Liver (tissue), 3 donors: Measurements from ENCODE around the gene CYLC1.

Source experiments
- EGR1 ChIP-seq, 2 donors: IDR thresholded peaks; 2 replicates each; pipeline ENCODE4 v1.6.1; 2016 to 2018; ENCODE audit warnings: antibody characterized with exemption in 2 of 2, low read depth in 2 of 2
- FOXA1 ChIP-seq: IDR thresholded peaks from 2 replicates; pipeline ENCODE4 v1.6.1; 2016; ENCODE audit warnings: antibody characterized with exemption
- JUND ChIP-seq, 2 donors: IDR thresholded peaks; 2 replicates each; pipeline ENCODE4 v1.6.1; 2016; ENCODE audit warnings: antibody characterized with exemption in 2 of 2
- MAX ChIP-seq: IDR thresholded peaks from 2 replicates; pipeline ENCODE4 v1.6.1; 2016; ENCODE audit warnings: antibody characterized with exemption
- RAD21 ChIP-seq, 2 donors: IDR thresholded peaks; 2 replicates each; pipeline ENCODE4 v1.6.1; 2016; ENCODE audit warnings: antibody characterized with exemption in 2 of 2, mild to moderate bottlenecking in 2 of 2
- RXRA ChIP-seq, 2 donors: IDR thresholded peaks; 2 replicates each; pipeline ENCODE4 v1.6.1; 2017 to 2018; ENCODE audit warnings: antibody characterized with exemption in 2 of 2, mild to moderate bottlenecking in 1 of 2
- TAF1 ChIP-seq: conservative IDR thresholded peaks from 2 replicates; pipeline ENCODE4 v1.6.1; 2016; ENCODE audit warnings: antibody characterized with exemption, mild to moderate bottlenecking
- YY1 ChIP-seq: IDR thresholded peaks from 2 replicates; pipeline ENCODE4 v1.6.1; 2016; ENCODE audit warnings: antibody characterized with exemption, mild to moderate bottlenecking
- TF ChIP-seq, protein P1 (sequence below): fragments of 150-350 bp; IDR thresholded peaks from 2 replicates; pipeline ENCODE4 v1.5.1; 2017; ENCODE audit warnings: improper control_type of control experiment, low read depth, low read length; ENCODE audit not compliant: missing input control
- TF ChIP-seq, protein P2 (sequence below): IDR thresholded peaks from 2 replicates; pipeline ENCODE4 v1.6.1; 2016; ENCODE audit warnings: antibody characterized with exemption, mild to moderate bottlenecking
- donor health status: healthy.
- donor health status: healthy.

DNA sequence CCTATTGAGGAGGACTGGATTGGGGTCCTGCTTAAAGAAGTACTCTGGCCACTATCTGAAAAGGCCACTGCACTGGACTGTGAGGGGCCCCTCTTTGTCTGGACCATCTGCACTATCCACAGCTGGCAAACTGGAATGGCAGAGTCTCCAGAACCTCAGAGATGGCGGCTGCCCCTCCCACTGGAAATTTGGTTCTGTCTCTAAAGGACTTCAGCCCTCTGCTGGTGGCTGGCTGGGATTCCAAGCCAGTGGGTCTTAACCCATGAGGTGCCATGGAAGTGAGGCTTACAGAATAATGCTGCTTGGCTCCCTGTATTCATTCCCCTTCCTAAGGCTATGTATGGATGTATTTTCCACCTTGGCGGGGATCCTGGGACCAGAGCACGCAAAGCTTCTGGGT lies 41.6 kb upstream of the CYLC1 start:
- TF ChIP-seq, protein P1, sequence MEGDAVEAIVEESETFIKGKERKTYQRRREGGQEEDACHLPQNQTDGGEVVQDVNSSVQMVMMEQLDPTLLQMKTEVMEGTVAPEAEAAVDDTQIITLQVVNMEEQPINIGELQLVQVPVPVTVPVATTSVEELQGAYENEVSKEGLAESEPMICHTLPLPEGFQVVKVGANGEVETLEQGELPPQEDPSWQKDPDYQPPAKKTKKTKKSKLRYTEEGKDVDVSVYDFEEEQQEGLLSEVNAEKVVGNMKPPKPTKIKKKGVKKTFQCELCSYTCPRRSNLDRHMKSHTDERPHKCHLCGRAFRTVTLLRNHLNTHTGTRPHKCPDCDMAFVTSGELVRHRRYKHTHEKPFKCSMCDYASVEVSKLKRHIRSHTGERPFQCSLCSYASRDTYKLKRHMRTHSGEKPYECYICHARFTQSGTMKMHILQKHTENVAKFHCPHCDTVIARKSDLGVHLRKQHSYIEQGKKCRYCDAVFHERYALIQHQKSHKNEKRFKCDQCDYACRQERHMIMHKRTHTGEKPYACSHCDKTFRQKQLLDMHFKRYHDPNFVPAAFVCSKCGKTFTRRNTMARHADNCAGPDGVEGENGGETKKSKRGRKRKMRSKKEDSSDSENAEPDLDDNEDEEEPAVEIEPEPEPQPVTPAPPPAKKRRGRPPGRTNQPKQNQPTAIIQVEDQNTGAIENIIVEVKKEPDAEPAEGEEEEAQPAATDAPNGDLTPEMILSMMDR, result no peak
- TF ChIP-seq TAF1 (no peak), FOXA1 (no peak), RAD21 (IDR thresholded peaks at IDR 0.05) (no peak), JUND (IDR thresholded peaks at IDR 0.05) (no peak), EGR1 (IDR thresholded peaks at IDR 0.05; ENCODE audit: low read depth in 2 of 2) (no peak), RXRA (IDR thresholded peaks at IDR 0.05) (no peak), MAX (no peak), YY1 (no peak)
- TF ChIP-seq, protein P2, sequence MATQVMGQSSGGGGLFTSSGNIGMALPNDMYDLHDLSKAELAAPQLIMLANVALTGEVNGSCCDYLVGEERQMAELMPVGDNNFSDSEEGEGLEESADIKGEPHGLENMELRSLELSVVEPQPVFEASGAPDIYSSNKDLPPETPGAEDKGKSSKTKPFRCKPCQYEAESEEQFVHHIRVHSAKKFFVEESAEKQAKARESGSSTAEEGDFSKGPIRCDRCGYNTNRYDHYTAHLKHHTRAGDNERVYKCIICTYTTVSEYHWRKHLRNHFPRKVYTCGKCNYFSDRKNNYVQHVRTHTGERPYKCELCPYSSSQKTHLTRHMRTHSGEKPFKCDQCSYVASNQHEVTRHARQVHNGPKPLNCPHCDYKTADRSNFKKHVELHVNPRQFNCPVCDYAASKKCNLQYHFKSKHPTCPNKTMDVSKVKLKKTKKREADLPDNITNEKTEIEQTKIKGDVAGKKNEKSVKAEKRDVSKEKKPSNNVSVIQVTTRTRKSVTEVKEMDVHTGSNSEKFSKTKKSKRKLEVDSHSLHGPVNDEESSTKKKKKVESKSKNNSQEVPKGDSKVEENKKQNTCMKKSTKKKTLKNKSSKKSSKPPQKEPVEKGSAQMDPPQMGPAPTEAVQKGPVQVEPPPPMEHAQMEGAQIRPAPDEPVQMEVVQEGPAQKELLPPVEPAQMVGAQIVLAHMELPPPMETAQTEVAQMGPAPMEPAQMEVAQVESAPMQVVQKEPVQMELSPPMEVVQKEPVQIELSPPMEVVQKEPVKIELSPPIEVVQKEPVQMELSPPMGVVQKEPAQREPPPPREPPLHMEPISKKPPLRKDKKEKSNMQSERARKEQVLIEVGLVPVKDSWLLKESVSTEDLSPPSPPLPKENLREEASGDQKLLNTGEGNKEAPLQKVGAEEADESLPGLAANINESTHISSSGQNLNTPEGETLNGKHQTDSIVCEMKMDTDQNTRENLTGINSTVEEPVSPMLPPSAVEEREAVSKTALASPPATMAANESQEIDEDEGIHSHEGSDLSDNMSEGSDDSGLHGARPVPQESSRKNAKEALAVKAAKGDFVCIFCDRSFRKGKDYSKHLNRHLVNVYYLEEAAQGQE, result no peak
